Activated naive CD4-positive, alpha-beta T cell treated with anti-CD3 and anti-CD28 coated beads, Interleukin-2, amount 50 U/mL, for 72 hours (primary cell): ENCODE data around the gene DHRS2. TPM values are rescaled to one million over a fixed set of nuclear protein-coding genes. Genes with fewer than 3 reads are reported as not detected.
A peak's percentile ranks its signal among the peaks of the same experiment; 100 is the strongest.
"Not testable (repeated sequence)": the region's sequence is repeated elsewhere in the genome, so short reads cannot be mapped to it uniquely, and the experiment has no call there.

Source experiments
- ATAC-seq, 2 donors: fragments of 150-1000 bp; cut with Tn5 transposase; 2 replicates each; pipeline ENCODE4 v1.10.0; 2021; ENCODE audit warnings: mild to moderate bottlenecking in 2 of 2, moderate library complexity in 2 of 2
- DNase-seq, 2 donors: peaks; one replicate each; pipeline ENCODE4 v3.0.0; 2021 to 2022; ENCODE audit warnings: low spot score in 2 of 2
- H3K27ac Mint-ChIP-seq, 2 donors: one replicate each; pipeline ENCODE4 v1.8.0; 2022; ENCODE audit warnings: mild to moderate bottlenecking in 2 of 2, mixed read lengths in 2 of 2
- H3K36me3 Mint-ChIP-seq, 2 donors: one replicate each; pipeline ENCODE4 v1.8.0; 2022; ENCODE audit warnings: mixed read lengths in 2 of 2
- H3K9me3 Mint-ChIP-seq, 2 donors: one replicate each; pipeline ENCODE4 v1.8.0; 2022; ENCODE audit warnings: mixed read lengths in 2 of 2
- total RNA-seq, 2 donors: library from RNA; stranded (reverse); gene quantifications; one replicate each; pipeline ENCODE4 v1.2.3, GENCODE V29; 2022

The DHRS2 gene
- total RNA-seq, 2 donors from 2014 or later: 1.1 to 1.3 TPM

DNA sequence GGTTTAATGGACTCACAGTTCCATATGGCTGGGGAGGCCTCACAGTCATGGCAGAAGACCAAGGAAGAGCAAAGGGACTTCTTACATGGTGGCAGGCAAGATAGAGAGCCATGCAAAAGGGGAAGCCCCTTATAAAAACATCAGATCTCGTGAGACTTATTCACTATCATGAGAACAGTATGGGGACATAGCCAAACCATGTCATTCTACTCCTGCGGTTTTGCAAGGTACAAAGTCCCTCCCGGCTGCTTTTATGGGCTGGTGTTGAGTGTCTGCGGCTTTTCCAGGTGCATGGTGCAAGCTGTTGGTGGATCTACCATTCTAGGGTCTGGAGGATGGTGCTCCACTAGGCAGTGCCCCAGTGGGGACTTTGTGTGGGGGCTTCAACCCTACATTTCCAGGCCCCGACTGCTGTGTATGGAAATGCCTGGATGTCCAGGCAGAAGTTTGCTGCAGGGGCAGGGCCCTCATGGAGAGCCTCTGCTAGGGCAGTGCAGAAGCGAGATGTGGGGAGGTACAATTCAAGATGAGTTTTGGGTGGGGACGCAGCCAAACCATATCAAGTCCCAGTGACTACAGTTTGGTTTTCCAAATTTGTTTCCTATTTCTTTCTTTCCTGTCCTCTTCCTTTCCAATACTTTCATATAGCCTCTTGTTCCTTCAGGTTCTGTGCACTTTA is 26.6 kb upstream of the DHRS2 start:
- not testable (repeated sequence) for DNase-seq, ATAC-seq, H3K9me3 Mint-ChIP-seq
- H3K36me3 Mint-ChIP-seq: peaks cover 5 to 20% of the 10 kb centered on the region in 2 donors
- H3K27ac Mint-ChIP-seq: peak overlapping the region; percentile 1 to 84

DNA sequence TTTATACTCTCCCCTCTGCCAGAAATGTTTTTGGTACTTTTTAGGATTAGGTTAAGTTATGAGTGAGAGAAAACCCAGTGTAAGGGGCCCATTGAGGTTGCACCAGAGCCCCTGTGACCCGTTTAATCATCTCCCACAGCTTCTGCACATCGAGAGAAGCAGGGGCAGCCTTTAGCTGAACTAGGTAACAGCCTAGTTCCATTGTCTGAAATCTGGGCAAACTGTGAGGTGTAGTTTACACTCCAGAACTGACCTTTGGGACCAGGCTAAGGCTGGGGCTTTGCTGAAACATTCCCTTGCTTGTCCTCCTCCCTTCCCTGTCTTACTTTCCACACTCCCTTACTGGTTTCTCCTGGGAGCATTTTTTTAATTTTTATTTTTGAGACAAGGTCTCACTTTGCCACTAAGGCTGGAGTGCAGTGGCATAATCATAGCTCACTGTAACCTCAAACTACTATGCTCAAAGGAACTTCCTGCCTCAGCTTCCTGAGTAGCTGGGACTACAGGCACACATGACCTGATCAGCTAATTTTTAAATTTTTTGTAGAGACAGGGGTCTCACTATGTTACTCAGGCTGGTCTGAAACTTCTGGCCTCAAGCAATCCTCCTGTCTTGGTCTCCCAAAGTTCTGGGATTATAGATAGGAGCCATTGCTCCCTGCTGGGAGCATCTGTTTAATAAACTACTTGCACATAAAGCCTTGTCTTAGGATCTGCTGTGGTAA is 25.9 kb upstream of the DHRS2 start:
- Mint-ChIP-seq H3K36me3 (peaks cover 5 to 20% of the 10 kb centered on the region in 2 donors), H3K9me3 (peaks cover 6 to 7% of the 10 kb centered on the region in 2 donors), H3K27ac (peak overlapping the region; percentile 84 to 90)
- ATAC-seq (no peak), DNase-seq (no peak)

DNA sequence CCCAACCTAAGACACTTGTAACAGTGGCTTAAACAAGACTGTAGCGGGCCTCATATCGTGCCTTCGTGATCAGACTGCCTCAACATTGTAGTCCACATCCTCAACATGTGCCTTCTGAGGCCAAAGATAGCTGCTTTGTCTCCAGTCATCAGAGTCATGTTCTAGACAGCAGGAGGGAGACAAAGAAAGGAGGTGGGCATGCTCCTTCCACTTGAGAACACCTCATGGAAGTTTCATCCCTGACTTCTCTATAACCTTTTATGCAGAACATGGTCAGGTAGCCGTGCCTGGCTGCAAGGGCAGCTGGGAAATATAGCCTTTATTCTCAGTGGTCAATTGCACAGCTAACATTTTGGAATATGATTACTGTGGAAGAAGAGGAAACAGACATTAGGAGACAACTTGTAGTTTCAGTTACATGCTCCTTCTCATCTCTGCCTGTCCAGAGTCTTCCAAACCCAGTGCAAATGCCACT is 25.3 kb upstream of the DHRS2 start:
- peak overlapping the region in 1 of 2 donors; percentile 84 for H3K27ac Mint-ChIP-seq
- DNase-seq (no peak), ATAC-seq (no peak)
- H3K9me3 Mint-ChIP-seq: peaks cover 6 to 7% of the 10 kb centered on the region in 2 donors
- H3K36me3 Mint-ChIP-seq: peaks cover 5 to 20% of the 10 kb centered on the region in 2 donors

DNA sequence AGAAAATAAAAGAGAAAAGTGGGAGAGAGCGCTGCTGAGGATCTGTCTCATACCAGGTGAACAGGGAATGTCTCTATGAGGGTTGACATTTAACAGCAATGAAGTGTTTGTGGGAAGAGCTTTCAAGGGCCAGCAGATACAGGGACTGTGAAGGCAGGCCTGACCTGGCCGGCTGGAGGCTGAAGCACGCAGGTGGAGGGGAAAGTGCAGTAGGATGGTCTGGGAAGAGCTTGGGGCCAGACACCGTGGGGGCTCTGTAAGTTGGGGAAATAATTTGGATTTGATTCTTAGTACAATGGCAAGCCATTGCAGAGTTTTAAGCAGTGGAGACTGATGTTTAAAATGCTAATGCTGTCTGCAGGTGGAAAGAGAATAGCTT is 23.8 kb upstream of the DHRS2 start:
- ATAC-seq (no peak), DNase-seq (no peak)
- peaks cover 5 to 20% of the 10 kb centered on the region in 2 donors for H3K36me3 Mint-ChIP-seq
- peaks cover 6 to 7% of the 10 kb centered on the region in 2 donors for H3K9me3 Mint-ChIP-seq
- no peak overlapping the region for H3K27ac Mint-ChIP-seq

DNA sequence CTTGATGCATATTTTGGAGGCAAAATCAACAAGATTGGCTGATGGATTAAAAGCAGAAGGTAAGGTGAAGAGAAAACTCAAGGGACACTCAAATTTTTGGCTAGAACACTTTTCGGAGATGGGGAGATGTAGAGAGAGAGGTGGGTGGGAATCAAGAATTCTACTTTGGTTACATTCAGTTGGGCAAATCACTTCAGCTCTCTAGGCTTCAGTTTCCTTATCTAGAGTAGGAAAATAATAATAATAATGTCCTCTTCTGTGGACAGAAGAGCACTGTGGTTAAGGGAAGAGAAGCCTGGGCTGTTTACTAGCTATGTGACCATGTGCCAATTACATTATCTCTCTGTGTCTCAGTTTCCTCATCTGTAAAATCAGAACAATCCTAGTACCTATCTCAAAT is 23.4 kb upstream of the DHRS2 start:
- Mint-ChIP-seq H3K27ac (no peak overlapping the region), H3K9me3 (peaks cover 6 to 7% of the 10 kb centered on the region in 2 donors), H3K36me3 (peaks cover 5 to 20% of the 10 kb centered on the region in 2 donors)
- no peak for ATAC-seq
- DNase-seq: no peak

GRCh38 chr14:23613242-23614070 is 22.7 kb upstream of the DHRS2 start:
- H3K36me3 Mint-ChIP-seq: peaks cover 5 to 20% of the 10 kb centered on the region in 2 donors
- ATAC-seq (no peak), DNase-seq (no peak)
- H3K27ac Mint-ChIP-seq: peak overlapping the region in 1 of 2 donors; percentile 26
- peaks cover 6 to 7% of the 10 kb centered on the region in 2 donors for H3K9me3 Mint-ChIP-seq

- peaks cover 0 to 12% of the 10 kb centered on the region in 2 donors for H3K36me3 Mint-ChIP-seq
- ATAC-seq: no peak
- no peaks in the 10 kb centered on the region for H3K9me3 Mint-ChIP-seq
- peak overlapping the region in 1 of 2 donors; percentile 26 for H3K27ac Mint-ChIP-seq
- no peak for DNase-seq
Observed at GRCh38 chr14:23614395-23614828, 21.8 kb upstream of the DHRS2 start.

- H3K27ac Mint-ChIP-seq: no peak overlapping the region
- no peaks in the 10 kb centered on the region for H3K36me3 Mint-ChIP-seq
- H3K9me3 Mint-ChIP-seq: no peaks in the 10 kb centered on the region
- ATAC-seq (no peak), DNase-seq (no peak)
Observed at GRCh38 chr14:23615856-23616255, 20.3 kb upstream of the DHRS2 start.

DNA sequence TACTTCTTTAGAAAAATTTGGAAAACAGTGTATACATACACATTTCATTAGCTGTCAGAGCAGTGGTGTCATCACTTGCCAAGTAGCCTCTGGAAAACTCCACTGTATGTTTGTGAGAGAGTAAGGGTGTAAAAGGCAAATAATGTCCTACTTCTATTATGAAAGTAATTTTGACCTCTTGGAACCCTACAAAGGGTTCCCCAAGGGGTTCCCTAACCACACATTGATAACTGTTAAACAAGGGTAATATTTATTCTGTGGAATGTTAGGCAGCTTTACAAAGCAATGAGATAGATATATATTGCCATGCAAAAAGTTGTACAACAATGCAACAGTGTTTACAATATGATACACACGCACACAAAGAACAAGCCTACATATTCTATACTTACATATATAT is 18.6 kb upstream of the DHRS2 start:
- no peak for DNase-seq
- Mint-ChIP-seq H3K27ac (no peak overlapping the region), H3K36me3 (no peaks in the 10 kb centered on the region), H3K9me3 (peaks cover 0 to under 1% of the 10 kb centered on the region in 2 donors)
- no peak for ATAC-seq

- ATAC-seq (no peak), DNase-seq (no peak)
- no peak overlapping the region for H3K27ac Mint-ChIP-seq
- peaks cover 0 to 7% of the 10 kb centered on the region in 2 donors for H3K9me3 Mint-ChIP-seq
- H3K36me3 Mint-ChIP-seq: no peaks in the 10 kb centered on the region
Observed at GRCh38 chr14:23618415-23618988, 17.7 kb upstream of the DHRS2 start.

GRCh38 chr14:23620177-23620702 is 15.9 kb upstream of the DHRS2 start:
- no peak for DNase-seq
- Mint-ChIP-seq H3K36me3 (peaks cover 9% of the 10 kb centered on the region in 2 donors), H3K9me3 (peaks cover 11 to 16% of the 10 kb centered on the region in 2 donors), H3K27ac (no peak overlapping the region)
- ATAC-seq: no peak

GRCh38 chr14:23621204-23621931 is 14.8 kb upstream of the DHRS2 start:
- no peak overlapping the region for H3K27ac Mint-ChIP-seq
- peaks cover 9 to 11% of the 10 kb centered on the region in 2 donors for H3K36me3 Mint-ChIP-seq
- DNase-seq (no peak), ATAC-seq (no peak)
- peaks cover 11 to 17% of the 10 kb centered on the region in 2 donors for H3K9me3 Mint-ChIP-seq

GRCh38 chr14:23621932-23622730 is 14.0 kb upstream of the DHRS2 start:
- no peak for ATAC-seq
- H3K27ac Mint-ChIP-seq: no peak overlapping the region
- peaks cover 9 to 11% of the 10 kb centered on the region in 2 donors for H3K36me3 Mint-ChIP-seq
- peaks cover 11 to 17% of the 10 kb centered on the region in 2 donors for H3K9me3 Mint-ChIP-seq
- no peak for DNase-seq

DNA sequence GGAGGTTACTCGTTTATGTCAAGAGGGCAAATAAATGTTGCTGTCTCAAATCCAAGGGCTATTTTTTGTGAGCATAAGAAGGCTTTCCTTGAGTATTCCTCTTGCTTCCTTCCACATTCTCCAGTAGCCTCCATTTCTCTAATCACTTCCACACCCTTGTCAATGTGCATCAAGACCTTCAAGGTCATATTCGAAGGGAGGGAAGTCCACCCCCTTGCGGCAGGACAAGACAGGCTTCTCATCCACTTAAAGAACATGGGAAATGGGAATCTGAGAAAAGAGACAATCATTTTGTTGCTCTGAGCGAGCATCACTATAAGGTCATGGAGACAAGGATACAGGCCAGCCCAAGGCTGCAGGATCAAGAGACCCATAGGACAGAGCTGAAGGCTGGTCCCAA is 13.2 kb upstream of the DHRS2 start:
- ATAC-seq (no peak), DNase-seq (no peak)
- peaks cover 11 to 17% of the 10 kb centered on the region in 2 donors for H3K9me3 Mint-ChIP-seq
- H3K27ac Mint-ChIP-seq: no peak overlapping the region
- peaks cover 9 to 11% of the 10 kb centered on the region in 2 donors for H3K36me3 Mint-ChIP-seq

- DNase-seq: no peak
- Mint-ChIP-seq H3K9me3 (peaks cover 11 to 17% of the 10 kb centered on the region in 2 donors), H3K36me3 (peaks cover 9 to 11% of the 10 kb centered on the region in 2 donors), H3K27ac (no peak overlapping the region)
- ATAC-seq: no peak
Observed at GRCh38 chr14:23623962-23624361, 12.2 kb upstream of the DHRS2 start.
